ENCODE measurements around the gene CNNM3. TPM values are rescaled to one million over a fixed set of nuclear protein-coding genes. Genes with fewer than 3 reads are reported as not detected.

The CNNM3 gene
- total RNA-seq, 2 experiments from 2014 or later, result 13.5 to 18.6 TPM

- TF ChIP-seq CTCF (conservative IDR thresholded peaks at IDR 0.05; ENCODE audit: low read length) (no peak), EZH2phosphoT487 (IDR thresholded peaks at IDR 0.05; ENCODE audit: borderline replicate concordance, low read depth, low read length) (no peak)
- Histone ChIP-seq H3K27ac (ENCODE audit: low read depth, low read length, poor library complexity, severe bottlenecking) (no peak overlapping the region), H3K36me3 (ENCODE audit: insufficient read depth, low read length) (no peaks in the 10 kb centered on the region), H3K4me1 (ENCODE audit: insufficient read depth, low read length, poor library complexity, severe bottlenecking) (peaks cover 13% of the 10 kb centered on the region), H3K79me2 (ENCODE audit: insufficient read depth, low read depth, low read length) (no peaks in the 10 kb centered on the region), H3K9me3 (ENCODE audit: low read length) (no peaks in the 10 kb centered on the region), H3K4me2 (ENCODE audit: low read length) (no peak overlapping the region), H3K4me3 (ENCODE audit: low read depth, low read length, poor library complexity, severe bottlenecking) (no peak overlapping the region), H3K9me2 (ENCODE audit: insufficient read depth, low read length) (no peaks in the 10 kb centered on the region), H2AFZ (ENCODE audit: low read length) (no peak overlapping the region), H4K20me1 (ENCODE audit: insufficient read depth, low read length) (no peaks in the 10 kb centered on the region)
- no peak for DNase-seq (ENCODE audit: low spot score)
- intact Hi-C loops (cut with micrococcal nuclease; ENCODE audit: unreplicated experiment), result no loop called here
- CTCF ChIA-PET (ENCODE audit: unreplicated experiment), result no interaction called here
- POLR2A ChIA-PET, result no interaction called here
- BruUV-seq (replicated peaks), result no TSS peak
These were observed 50.1 kb downstream of the CNNM3 start for GRCh38 chr2:96866149-96866548.

GRCh38 chr2:96866586-96866985 lies 50.5 kb downstream of the CNNM3 start:
- TF ChIP-seq CTCF (conservative IDR thresholded peaks at IDR 0.05; ENCODE audit: low read length), result no peak
- no peak for TF ChIP-seq EZH2phosphoT487 (IDR thresholded peaks at IDR 0.05; ENCODE audit: borderline replicate concordance, low read depth, low read length)
- peak overlapping the region; percentile 66 for H2AFZ ChIP-seq (ENCODE audit: low read length)
- no peaks in the 10 kb centered on the region for H4K20me1 ChIP-seq (ENCODE audit: insufficient read depth, low read length)
- intact Hi-C loops (cut with micrococcal nuclease; ENCODE audit: unreplicated experiment), result no loop called here
- H3K9me2 ChIP-seq (ENCODE audit: insufficient read depth, low read length), result no peaks in the 10 kb centered on the region
- no peaks in the 10 kb centered on the region for H3K9me3 ChIP-seq (ENCODE audit: low read length)
- no peaks in the 10 kb centered on the region for H3K79me2 ChIP-seq (ENCODE audit: insufficient read depth, low read depth, low read length)
- no peaks in the 10 kb centered on the region for H3K36me3 ChIP-seq (ENCODE audit: insufficient read depth, low read length)
- no peak overlapping the region for H3K4me3 ChIP-seq (ENCODE audit: low read depth, low read length, poor library complexity, severe bottlenecking)
- no TSS peak for BruUV-seq (replicated peaks)
- peaks cover 13% of the 10 kb centered on the region for H3K4me1 ChIP-seq (ENCODE audit: insufficient read depth, low read length, poor library complexity, severe bottlenecking)
- POLR2A ChIA-PET, result no interaction called here
- H3K27ac ChIP-seq (ENCODE audit: low read depth, low read length, poor library complexity, severe bottlenecking), result no peak overlapping the region
- CTCF ChIA-PET (ENCODE audit: unreplicated experiment), result interaction anchor here (1.3 kb wide), 1 partner anchor 9 kb away, joined by 4 read pairs; the partner anchor contains the start of gene ANKRD39
- H3K4me2 ChIP-seq (ENCODE audit: low read length), result peak overlapping the region; percentile 45; the same call in 1 of the 2 replicates
- DNase-seq (ENCODE audit: low spot score), result no peak

GRCh38 chr2:96866986-96867755 lies 51.1 kb downstream of the CNNM3 start:
- H2AFZ ChIP-seq (ENCODE audit: low read length), result peak overlapping the region; percentile 66
- H3K79me2 ChIP-seq (ENCODE audit: insufficient read depth, low read depth, low read length), result no peaks in the 10 kb centered on the region
- no peak for DNase-seq (ENCODE audit: low spot score)
- intact Hi-C loops (cut with micrococcal nuclease; ENCODE audit: unreplicated experiment), result no loop called here
- no TSS peak for BruUV-seq (replicated peaks)
- H3K9me3 ChIP-seq (ENCODE audit: low read length), result no peaks in the 10 kb centered on the region
- peaks cover 13% of the 10 kb centered on the region for H3K4me1 ChIP-seq (ENCODE audit: insufficient read depth, low read length, poor library complexity, severe bottlenecking)
- TF ChIP-seq CTCF (conservative IDR thresholded peaks at IDR 0.05; ENCODE audit: low read length) (no peak), EZH2phosphoT487 (IDR thresholded peaks at IDR 0.05; ENCODE audit: borderline replicate concordance, low read depth, low read length) (no peak)
- POLR2A ChIA-PET, result no interaction called here
- no peak overlapping the region for H3K4me3 ChIP-seq (ENCODE audit: low read depth, low read length, poor library complexity, severe bottlenecking)
- CTCF ChIA-PET (ENCODE audit: unreplicated experiment), result interaction anchor here (1.3 kb wide), 1 partner anchor 9 kb away, joined by 4 read pairs; the partner anchor contains the start of gene ANKRD39
- H3K4me2 ChIP-seq (ENCODE audit: low read length), result peak overlapping the region; percentile 45; the same call in 1 of the 2 replicates
- H3K27ac ChIP-seq (ENCODE audit: low read depth, low read length, poor library complexity, severe bottlenecking), result no peak overlapping the region
- no peaks in the 10 kb centered on the region for H3K9me2 ChIP-seq (ENCODE audit: insufficient read depth, low read length)
- H3K36me3 ChIP-seq (ENCODE audit: insufficient read depth, low read length), result no peaks in the 10 kb centered on the region
- no peaks in the 10 kb centered on the region for H4K20me1 ChIP-seq (ENCODE audit: insufficient read depth, low read length)
